Astrocyte (in vitro differentiated cells and primary cell): ENCODE data around the gene CELF4. TPM values are rescaled to one million over a fixed set of nuclear protein-coding genes. Genes with fewer than 3 reads are reported as not detected.

Experiments
- DNase-seq: peaks from one replicate; pipeline ENCODE4 v3.0.0-alpha.2; 2010; ENCODE audit warnings: low read depth
- FAIRE-seq: peaks from 2 replicates; lab custom pipeline; 2011; peaks lifted over from hg19 to GRCh38; lab: Jason Lieb, UNC
- H2AFZ ChIP-seq: 2 replicates; pipeline ENCODE4 v1.6.0; 2012; ENCODE audit warnings: low read depth, low read length, inconsistent platforms
- H3K27ac ChIP-seq: 2 replicates; pipeline ENCODE4 v1.5.1; 2011; ENCODE audit warnings: low read depth, low read length, inconsistent platforms
- H3K27me3 ChIP-seq: 2 replicates; pipeline ENCODE4 v1.6.0; 2011; ENCODE audit warnings: low read length, inconsistent platforms; ENCODE audit not compliant: insufficient read depth
- H3K36me3 ChIP-seq: 2 replicates; pipeline ENCODE4 v1.5.1; 2011; ENCODE audit warnings: low read length, inconsistent platforms; ENCODE audit not compliant: insufficient read depth
- H3K4me1 ChIP-seq: 2 replicates; pipeline ENCODE4 v1.5.1; 2011; ENCODE audit warnings: low read length, inconsistent platforms; ENCODE audit not compliant: insufficient read depth
- H3K4me2 ChIP-seq: 2 replicates; pipeline ENCODE4 v1.6.0; 2012; ENCODE audit warnings: low read length, inconsistent platforms
- H3K4me3 ChIP-seq: 2 replicates; pipeline ENCODE4 v1.5.1; 2011; ENCODE audit warnings: low read depth, mild to moderate bottlenecking, low read length, inconsistent platforms; ENCODE audit not compliant: insufficient read depth
- H3K79me2 ChIP-seq: 2 replicates; pipeline ENCODE4 v1.6.0; 2012; ENCODE audit warnings: mild to moderate bottlenecking, low read length, inconsistent platforms; ENCODE audit not compliant: insufficient read depth
- H3K9ac ChIP-seq: 2 replicates; pipeline ENCODE4 v1.6.0; 2012; ENCODE audit warnings: mild to moderate bottlenecking, low read length, inconsistent platforms
- H3K9me3 ChIP-seq: 2 replicates; pipeline ENCODE4 v1.5.1; 2012; ENCODE audit warnings: low read depth, mild to moderate bottlenecking, low read length, inconsistent platforms; ENCODE audit not compliant: insufficient read depth
- H4K20me1 ChIP-seq: 2 replicates; pipeline ENCODE4 v1.6.0; 2012; ENCODE audit warnings: low read length, inconsistent platforms; ENCODE audit not compliant: insufficient read depth
- H3K27ac Mint-ChIP-seq: one replicate; pipeline ENCODE4 v1.8.0; 2021; ENCODE audit warnings: mild to moderate bottlenecking, mixed read lengths; ENCODE audit not compliant: unreplicated experiment
- H3K27me3 Mint-ChIP-seq: one replicate; pipeline ENCODE4 v1.8.0; 2021; ENCODE audit warnings: low read depth, mixed read lengths; ENCODE audit not compliant: unreplicated experiment
- H3K36me3 Mint-ChIP-seq: one replicate; pipeline ENCODE4 v1.8.0; 2021; ENCODE audit warnings: low read depth, mixed read lengths; ENCODE audit not compliant: unreplicated experiment
- H3K4me1 Mint-ChIP-seq: one replicate; pipeline ENCODE4 v1.8.0; 2021; ENCODE audit warnings: low read depth, mixed read lengths; ENCODE audit not compliant: unreplicated experiment
- H3K4me3 Mint-ChIP-seq: one replicate; pipeline ENCODE4 v1.8.0; 2021; ENCODE audit warnings: mild to moderate bottlenecking, moderate library complexity, mixed read lengths; ENCODE audit not compliant: unreplicated experiment
- H3K9me3 Mint-ChIP-seq: one replicate; pipeline ENCODE4 v1.8.0; 2021; ENCODE audit warnings: mild to moderate bottlenecking, mixed read lengths; ENCODE audit not compliant: unreplicated experiment
- EZH2 ChIP-seq: IDR thresholded peaks from 2 replicates; pipeline ENCODE4 v1.6.1; 2012; ENCODE audit warnings: mild to moderate bottlenecking, low read length, inconsistent platforms; ENCODE audit not compliant: insufficient read depth
- total RNA-seq: library from RNA; stranded (reverse); gene quantifications from 2 replicates; pipeline ENCODE4 v1.2.1, GENCODE V29; 2021
- TF ChIP-seq, protein P1 (sequence below): IDR thresholded peaks from 2 replicates; pipeline ENCODE4 v1.5.1; 2011; ENCODE audit warnings: low read depth, mild to moderate bottlenecking, inconsistent platforms, low read length, moderate library complexity; ENCODE audit not compliant: insufficient read depth

The CELF4 gene
- total RNA-seq, 1 donor from 2014 or later: 0.16 TPM

DNA sequence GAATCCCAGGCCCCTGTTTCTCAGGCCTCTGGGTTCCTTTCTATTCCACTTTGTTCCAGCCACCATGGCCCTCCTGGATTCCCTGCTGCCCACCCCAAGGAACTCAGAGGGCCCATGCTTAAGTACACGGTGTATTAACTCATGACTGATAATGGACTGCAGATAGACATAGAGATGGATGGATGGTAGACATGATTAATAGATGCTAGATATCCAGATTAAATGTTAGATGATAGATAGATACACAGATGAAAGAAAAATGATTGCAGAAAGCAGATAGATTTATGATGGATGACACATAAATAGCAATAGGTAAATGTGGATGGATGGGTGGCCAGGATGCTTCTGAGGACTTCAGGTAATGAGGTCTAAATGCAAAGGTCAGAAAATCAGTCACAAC lies 278.0 kb downstream of the CELF4 start:
- Histone ChIP-seq H3K9ac (no peak overlapping the region), H4K20me1 (no peaks in the 10 kb centered on the region), H3K9me3 (peaks cover 2% of the 10 kb centered on the region), H3K36me3 (no peaks in the 10 kb centered on the region), H3K27me3 (no peaks in the 10 kb centered on the region), H2AFZ (no peak overlapping the region), H3K4me1 (no peaks in the 10 kb centered on the region), H3K79me2 (no peaks in the 10 kb centered on the region), H3K4me3 (no peak overlapping the region), H3K4me2 (no peak overlapping the region), H3K27ac (no peak overlapping the region)
- no peaks in the 10 kb centered on the region for H3K9me3 Mint-ChIP-seq
- no peaks in the 10 kb centered on the region for H3K36me3 Mint-ChIP-seq
- H3K4me1 Mint-ChIP-seq: no peaks in the 10 kb centered on the region
- H3K4me3 Mint-ChIP-seq: no peak overlapping the region
- H3K27ac Mint-ChIP-seq: no peak overlapping the region
- H3K27me3 Mint-ChIP-seq: peaks cover 40% of the 10 kb centered on the region
- FAIRE-seq: no peak
- no peak for TF ChIP-seq EZH2
- TF ChIP-seq, protein P1, sequence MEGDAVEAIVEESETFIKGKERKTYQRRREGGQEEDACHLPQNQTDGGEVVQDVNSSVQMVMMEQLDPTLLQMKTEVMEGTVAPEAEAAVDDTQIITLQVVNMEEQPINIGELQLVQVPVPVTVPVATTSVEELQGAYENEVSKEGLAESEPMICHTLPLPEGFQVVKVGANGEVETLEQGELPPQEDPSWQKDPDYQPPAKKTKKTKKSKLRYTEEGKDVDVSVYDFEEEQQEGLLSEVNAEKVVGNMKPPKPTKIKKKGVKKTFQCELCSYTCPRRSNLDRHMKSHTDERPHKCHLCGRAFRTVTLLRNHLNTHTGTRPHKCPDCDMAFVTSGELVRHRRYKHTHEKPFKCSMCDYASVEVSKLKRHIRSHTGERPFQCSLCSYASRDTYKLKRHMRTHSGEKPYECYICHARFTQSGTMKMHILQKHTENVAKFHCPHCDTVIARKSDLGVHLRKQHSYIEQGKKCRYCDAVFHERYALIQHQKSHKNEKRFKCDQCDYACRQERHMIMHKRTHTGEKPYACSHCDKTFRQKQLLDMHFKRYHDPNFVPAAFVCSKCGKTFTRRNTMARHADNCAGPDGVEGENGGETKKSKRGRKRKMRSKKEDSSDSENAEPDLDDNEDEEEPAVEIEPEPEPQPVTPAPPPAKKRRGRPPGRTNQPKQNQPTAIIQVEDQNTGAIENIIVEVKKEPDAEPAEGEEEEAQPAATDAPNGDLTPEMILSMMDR: no peak
- DNase-seq: no peak

- no peak for TF ChIP-seq EZH2
- TF ChIP-seq, protein P1: no peak
Observed at GRCh38 chr18:37286801-37287200, 278.8 kb downstream of the CELF4 start.

GRCh38 chr18:37285825-37286224 lies 279.8 kb downstream of the CELF4 start:
- no peak overlapping the region for H2AFZ ChIP-seq
- H3K9me3 Mint-ChIP-seq: no peaks in the 10 kb centered on the region
- H3K4me2 ChIP-seq: no peak overlapping the region
- H3K36me3 ChIP-seq: no peaks in the 10 kb centered on the region
- H3K27ac ChIP-seq: no peak overlapping the region
- H3K36me3 Mint-ChIP-seq: no peaks in the 10 kb centered on the region
- TF ChIP-seq, protein P1: no peak
- TF ChIP-seq EZH2: no peak
- H3K4me3 Mint-ChIP-seq: no peak overlapping the region
- H3K27me3 Mint-ChIP-seq: peaks cover 56% of the 10 kb centered on the region
- DNase-seq: no peak
- FAIRE-seq: no peak
- no peaks in the 10 kb centered on the region for H3K4me1 ChIP-seq
- H3K4me3 ChIP-seq: no peak overlapping the region
- no peak overlapping the region for H3K27ac Mint-ChIP-seq
- H3K4me1 Mint-ChIP-seq: no peaks in the 10 kb centered on the region
- H3K9me3 ChIP-seq: peaks cover 2% of the 10 kb centered on the region
- no peaks in the 10 kb centered on the region for H3K27me3 ChIP-seq
- H3K9ac ChIP-seq: no peak overlapping the region
- no peaks in the 10 kb centered on the region for H3K79me2 ChIP-seq
- H4K20me1 ChIP-seq: no peaks in the 10 kb centered on the region

More at GRCh38 chr18:37286801-37287200, 278.8 kb downstream of the CELF4 start:
- no peaks in the 10 kb centered on the region for H4K20me1 ChIP-seq
- Mint-ChIP-seq H3K27me3 (peaks cover 48% of the 10 kb centered on the region), H3K9me3 (no peaks in the 10 kb centered on the region), H3K4me1 (no peaks in the 10 kb centered on the region), H3K27ac (no peak overlapping the region), H3K4me3 (no peak overlapping the region), H3K36me3 (no peaks in the 10 kb centered on the region)
- H3K79me2 ChIP-seq: no peaks in the 10 kb centered on the region
- DNase-seq (no peak), FAIRE-seq (no peak)
- H2AFZ ChIP-seq: no peak overlapping the region
- H3K9me3 ChIP-seq: peaks cover 2% of the 10 kb centered on the region
- no peak overlapping the region for H3K4me2 ChIP-seq
- H3K36me3 ChIP-seq: no peaks in the 10 kb centered on the region
- no peak overlapping the region for H3K9ac ChIP-seq
- H3K27ac ChIP-seq: no peak overlapping the region
- no peak overlapping the region for H3K4me3 ChIP-seq
- no peaks in the 10 kb centered on the region for H3K4me1 ChIP-seq
- no peaks in the 10 kb centered on the region for H3K27me3 ChIP-seq
